ENCODE results near the gene STT3B. TPM values are rescaled to one million over a fixed set of nuclear protein-coding genes. Genes with fewer than 3 reads are reported as not detected.

Gene STT3B
- total and polyA plus RNA-seq, 10 donors, result 28.4 to 128 (median 86.6) TPM

- Histone ChIP-seq H3K9me3 (no peaks in the 10 kb centered on the region), H3K27ac (no peak overlapping the region), H3K4me3 (no peak overlapping the region), H3K27me3 (replicated peaks in 1 of 7) (no peaks in the 10 kb centered on the region), H3K4me1 (no peaks in the 10 kb centered on the region), H3K36me3 (no peaks in the 10 kb centered on the region)
- no peak for TF ChIP-seq POLR2A (IDR thresholded peaks at IDR 0.05)
- TF ChIP-seq POLR2AphosphoS5 (IDR thresholded peaks at IDR 0.05), result no peak
- TF ChIP-seq CTCF (IDR thresholded peaks at IDR 0.05 in 8 of 11, conservative IDR thresholded peaks at IDR 0.05 in 3 of 11), result no peak
- intact Hi-C loops (cut with DNase I; ENCODE audit: low total_unique reads), result no loop called here
- 91 to 100% (median 96%) methylated on average over 2 of the region's 2 CpGs for WGBS, 5 donors
- no peak for DNase-seq
Observed at GRCh38 chr3:31515486-31516284, 17.0 kb upstream of the STT3B start.

GRCh38 chr3:31516757-31517156 is 16.0 kb upstream of the STT3B start:
- Histone ChIP-seq H3K4me3 (no peak overlapping the region), H3K27ac (no peak overlapping the region), H3K36me3 (no peaks in the 10 kb centered on the region), H3K4me1 (peaks cover 0 to 2% (median under 1%) of the 10 kb centered on the region in 6 donors), H3K27me3 (replicated peaks in 1 of 7) (no peaks in the 10 kb centered on the region), H3K9me3 (no peaks in the 10 kb centered on the region)
- WGBS, 5 donors, result 77 to 91% (median 79%) methylated on average over 3 of the region's 3 CpGs
- intact Hi-C loops (cut with DNase I; ENCODE audit: low total_unique reads), result no loop called here
- TF ChIP-seq CTCF (IDR thresholded peaks at IDR 0.05 in 8 of 11, conservative IDR thresholded peaks at IDR 0.05 in 3 of 11) (no peak), POLR2AphosphoS5 (IDR thresholded peaks at IDR 0.05) (no peak), POLR2A (IDR thresholded peaks at IDR 0.05) (no peak)
- no peak for DNase-seq

- TF ChIP-seq POLR2AphosphoS5 (IDR thresholded peaks at IDR 0.05) (no peak), POLR2A (IDR thresholded peaks at IDR 0.05) (no peak), CTCF (IDR thresholded peaks at IDR 0.05 in 8 of 11, conservative IDR thresholded peaks at IDR 0.05 in 3 of 11) (no peak)
- WGBS, 5 donors, result 94 to 100% (median 98%) methylated on average over 2 of the region's 2 CpGs
- intact Hi-C loops (cut with DNase I; ENCODE audit: low total_unique reads), result no loop called here
- H3K9me3 ChIP-seq, result no peaks in the 10 kb centered on the region
- H3K36me3 ChIP-seq, result no peaks in the 10 kb centered on the region
- H3K4me3 ChIP-seq, result no peak overlapping the region
- no peak for DNase-seq
- H3K4me1 ChIP-seq, result peaks cover 0 to 14% (median 8%) of the 10 kb centered on the region in 6 donors
- no peaks in the 10 kb centered on the region for H3K27me3 ChIP-seq (replicated peaks in 1 of 7)
- H3K27ac ChIP-seq, result peak overlapping the region in 2 of 8 donors; percentile 48 to 53
Observed at GRCh38 chr3:31521468-31521867, 11.3 kb upstream of the STT3B start.

GRCh38 chr3:31522152-31522551 is 10.6 kb upstream of the STT3B start:
- intact Hi-C loops (cut with DNase I; ENCODE audit: low total_unique reads), result no loop called here
- Histone ChIP-seq H3K27ac (peak overlapping the region in 3 of 8 donors; percentile 43 to 53 (median 48)), H3K27me3 (replicated peaks in 1 of 7) (no peaks in the 10 kb centered on the region), H3K4me3 (peak overlapping the region in 1 of 8 donors; percentile 15), H3K4me1 (peaks cover 0 to 14% (median 8%) of the 10 kb centered on the region in 6 donors), H3K9me3 (no peaks in the 10 kb centered on the region), H3K36me3 (no peaks in the 10 kb centered on the region)
- no peak for DNase-seq
- TF ChIP-seq POLR2A (IDR thresholded peaks at IDR 0.05), result no peak
- no peak for TF ChIP-seq CTCF (IDR thresholded peaks at IDR 0.05 in 8 of 11, conservative IDR thresholded peaks at IDR 0.05 in 3 of 11)
- TF ChIP-seq POLR2AphosphoS5 (IDR thresholded peaks at IDR 0.05), result no peak
- whole genome bisulfite sequencing, 5 donors, result 0 to 19% (median 11%) methylated on average over 1 of the region's 1 CpG

All from spleen (tissue), 11 donors.